GM21390 (cell line): Measurements from ENCODE around the gene XYLT1.

Experiments used
- ATAC-seq: cut with Tn5 transposase; IDR thresholded peaks from one replicate; pipeline ENCODE4 v1.9.1; 2021; ENCODE audit not compliant: unreplicated experiment

Gene XYLT1

DNA sequence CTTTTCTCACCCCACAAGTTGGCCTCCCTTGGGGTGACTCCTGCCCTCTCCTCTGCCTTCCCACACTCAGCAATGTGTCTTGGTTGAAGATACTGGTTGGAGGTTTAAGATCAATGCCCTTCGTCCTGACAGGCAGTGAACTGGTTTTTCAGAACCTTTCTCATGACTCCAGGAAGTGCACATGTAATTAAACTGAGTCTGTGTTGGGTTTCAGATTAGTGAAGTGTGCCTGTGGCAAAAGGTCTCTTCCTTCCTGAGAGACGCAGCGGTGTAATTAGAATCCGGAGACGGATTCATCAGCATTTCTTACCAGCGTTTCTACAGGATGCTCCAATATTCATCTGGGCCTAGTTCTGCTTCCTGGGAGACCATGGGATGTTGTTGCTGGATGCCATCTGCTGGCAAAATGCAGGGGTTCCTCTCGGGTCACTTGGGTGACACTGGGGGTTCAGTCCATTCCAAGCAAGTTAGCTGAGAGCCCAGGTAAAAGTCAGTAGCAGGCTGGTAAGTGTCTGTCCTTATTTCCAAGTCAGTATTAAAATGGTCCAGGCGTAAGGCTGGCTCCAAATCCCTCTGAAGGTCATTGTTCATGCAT is 233.3 kb downstream of the XYLT1 start:
- no peak for ATAC-seq

DNA sequence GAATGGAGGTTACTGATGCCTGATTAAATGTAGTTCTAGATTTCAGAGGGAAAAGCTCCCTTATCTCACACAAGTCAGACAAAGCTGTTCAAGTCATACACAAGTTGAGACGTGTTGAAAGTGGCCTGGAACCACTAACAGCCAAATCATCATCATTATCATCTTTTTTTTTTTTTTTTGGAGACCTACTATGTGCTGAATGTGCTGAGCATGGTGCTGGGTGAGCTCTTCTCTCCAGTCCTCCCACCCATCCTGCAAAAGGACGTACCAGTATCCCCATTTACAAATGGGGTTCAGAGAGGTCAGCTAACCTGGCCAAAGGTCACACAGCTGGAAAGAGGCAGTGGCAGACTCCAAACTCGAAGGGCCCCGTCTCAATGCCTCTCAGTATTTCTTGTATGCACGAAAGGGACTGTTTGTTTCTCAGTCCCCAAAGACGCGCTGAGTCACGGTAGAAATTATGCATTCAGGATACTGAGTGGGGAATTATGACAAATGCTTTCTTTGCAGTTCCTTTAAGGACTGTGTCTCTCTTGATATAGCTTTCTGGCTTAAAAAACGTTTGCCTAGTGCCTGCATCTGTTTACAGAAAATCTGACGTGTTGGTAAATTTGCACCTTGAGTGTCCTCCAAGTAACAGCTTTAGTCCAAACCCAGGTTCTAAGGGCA is 235.5 kb downstream of the XYLT1 start:
- no peak for ATAC-seq

DNA sequence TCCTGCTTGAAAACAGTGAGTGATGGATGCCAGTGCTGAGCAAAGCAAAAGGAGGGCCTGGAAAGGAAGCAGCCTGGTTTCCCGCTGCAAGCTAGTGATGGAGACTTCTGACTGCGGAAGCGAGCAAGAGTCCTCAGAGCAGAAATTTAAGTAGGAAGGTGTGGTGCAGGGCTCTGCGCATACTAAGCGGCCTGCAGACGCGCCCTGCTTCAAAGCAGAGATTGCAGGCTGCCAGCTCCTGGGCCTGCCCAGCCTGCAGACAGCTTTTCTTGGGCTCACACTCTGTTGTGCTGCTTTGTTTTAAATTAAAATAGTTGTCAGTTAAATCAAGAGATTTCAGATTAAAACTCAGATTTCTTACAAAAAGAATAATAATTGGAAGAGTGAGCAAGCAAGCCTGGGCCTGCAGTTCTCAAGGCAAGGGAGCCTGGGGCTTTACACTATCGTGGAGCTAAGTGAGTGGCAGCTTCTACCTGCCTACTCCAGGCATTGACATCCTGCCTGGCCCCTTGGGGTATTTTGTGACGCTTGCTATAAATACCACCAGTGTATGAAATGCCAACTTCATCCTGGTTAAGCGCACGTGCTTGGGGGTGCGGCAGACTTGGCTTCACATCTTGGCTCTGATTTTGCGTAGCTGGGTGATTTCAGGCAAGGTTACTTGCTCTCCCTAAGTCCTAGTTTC is 237.3 kb downstream of the XYLT1 start:
- no peak for ATAC-seq

DNA sequence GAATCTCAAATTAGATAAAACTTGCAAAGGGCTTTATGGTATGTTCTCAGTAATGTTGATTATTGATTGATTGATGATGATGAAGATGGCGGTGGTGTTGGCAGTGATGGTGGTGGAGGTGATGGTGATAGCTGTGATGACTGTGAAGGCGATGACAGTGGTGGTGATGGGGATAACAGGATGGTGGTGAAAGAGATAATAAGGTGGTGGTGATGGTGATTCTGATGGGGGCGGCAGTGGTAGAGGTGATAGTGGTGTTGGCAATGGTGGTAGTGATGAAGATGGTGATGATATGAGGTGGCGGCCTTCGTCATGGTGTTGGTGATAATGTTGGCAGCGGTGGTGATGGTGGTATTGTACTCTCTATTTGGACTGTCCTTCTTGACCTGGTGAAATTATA is 238.3 kb downstream of the XYLT1 start:
- ATAC-seq = no peak

DNA sequence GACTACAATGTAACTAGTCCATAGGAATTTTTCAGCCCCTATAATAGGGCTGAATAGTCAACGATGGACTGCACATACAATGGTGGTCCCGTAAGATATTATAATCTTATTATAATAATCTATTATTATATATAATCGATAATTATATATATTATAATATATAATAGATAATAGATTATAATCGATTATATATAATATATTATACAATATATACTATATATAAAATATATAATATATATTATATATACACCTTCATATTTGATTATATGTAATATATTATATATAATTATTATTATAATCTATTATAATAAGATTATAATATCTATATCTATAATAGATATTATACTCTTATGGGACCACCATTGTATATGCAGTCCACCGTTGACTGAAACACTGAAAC is 238.8 kb downstream of the XYLT1 start:
- no peak for ATAC-seq

DNA sequence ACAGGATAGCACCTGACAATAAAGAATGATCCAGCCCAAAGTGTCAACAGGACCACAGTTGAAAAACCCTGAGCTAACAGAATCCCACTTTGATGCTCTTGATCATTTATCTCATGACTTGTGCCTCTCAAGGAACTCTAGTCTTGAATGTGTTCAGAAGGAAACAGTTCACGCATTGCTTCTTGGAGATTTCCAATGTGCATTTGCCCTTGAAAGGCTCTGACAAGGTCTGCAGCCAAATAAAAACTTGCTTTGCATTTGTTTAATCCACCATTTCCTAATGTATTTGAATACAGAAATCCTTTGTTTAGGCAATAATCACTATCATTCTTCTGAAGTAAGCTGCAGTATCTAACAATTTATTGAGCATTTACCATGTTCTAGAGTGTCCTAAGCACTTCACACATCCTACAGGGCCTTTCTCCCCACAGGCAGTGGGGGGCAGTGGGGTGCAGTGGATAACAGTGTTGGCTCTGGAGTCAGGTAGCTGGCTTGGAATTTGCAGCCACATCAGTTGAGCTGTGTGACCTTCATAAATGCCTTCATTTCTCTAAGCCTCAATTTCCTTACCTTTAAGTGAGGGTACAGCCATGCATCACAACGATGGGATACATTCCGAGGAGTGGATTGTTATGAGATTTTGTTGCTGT is 239.7 kb downstream of the XYLT1 start:
- no peak for ATAC-seq

DNA sequence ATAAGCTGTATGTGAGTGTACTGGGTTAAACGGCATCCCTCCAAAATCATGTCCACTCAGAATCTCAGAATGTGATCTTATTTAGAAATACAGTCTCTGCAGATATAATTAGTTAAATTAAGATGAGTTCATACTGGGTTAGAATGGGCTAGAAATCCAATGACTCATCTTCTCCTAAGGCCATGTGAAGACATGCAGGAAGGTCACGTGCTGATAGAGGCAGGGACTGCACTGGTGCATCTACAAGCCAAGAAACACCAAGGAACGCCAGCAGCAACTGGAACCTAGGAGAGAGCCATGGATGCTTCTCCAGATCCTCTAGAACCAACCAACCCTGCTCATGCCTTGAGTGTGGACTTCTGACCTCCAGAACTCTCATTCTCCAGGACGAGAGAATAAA is 241.0 kb downstream of the XYLT1 start:
- ATAC-seq = no peak

DNA sequence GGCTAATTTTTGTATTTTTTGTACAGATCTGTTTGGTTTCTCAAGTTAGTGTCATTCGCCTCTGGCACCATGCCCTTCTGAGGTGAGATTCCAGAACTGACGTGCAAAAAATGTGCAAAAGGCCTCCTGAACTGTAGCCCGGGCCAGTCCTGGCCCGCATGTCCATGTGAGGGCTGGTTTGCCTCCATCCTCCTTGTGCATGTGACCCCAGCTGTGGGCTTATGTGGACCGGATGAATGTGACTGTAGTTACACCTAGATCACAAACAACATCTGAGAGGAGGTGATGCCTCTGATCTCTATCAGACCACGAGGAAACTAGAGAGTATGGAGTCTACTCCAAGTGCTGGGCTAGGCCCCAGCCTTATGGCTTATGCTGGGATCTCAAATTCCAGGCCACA is 241.6 kb downstream of the XYLT1 start:
- ATAC-seq = no peak

DNA sequence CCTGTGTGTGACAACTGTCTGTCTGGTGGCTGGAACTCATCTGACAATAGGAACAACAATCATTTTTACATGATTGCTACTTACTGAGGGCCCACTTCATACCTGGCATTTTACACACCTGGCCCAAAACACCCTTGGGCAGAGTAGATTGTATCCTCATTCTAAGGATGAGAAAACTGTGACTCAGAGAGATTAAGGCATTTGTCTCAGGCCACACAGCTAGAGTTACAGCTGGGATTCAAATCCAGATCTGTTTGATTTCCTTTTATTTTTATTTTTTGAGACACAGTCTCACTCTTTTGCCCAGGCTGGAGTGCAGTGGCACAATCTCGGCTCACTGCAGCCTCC is 242.1 kb downstream of the XYLT1 start:
- no peak for ATAC-seq

DNA sequence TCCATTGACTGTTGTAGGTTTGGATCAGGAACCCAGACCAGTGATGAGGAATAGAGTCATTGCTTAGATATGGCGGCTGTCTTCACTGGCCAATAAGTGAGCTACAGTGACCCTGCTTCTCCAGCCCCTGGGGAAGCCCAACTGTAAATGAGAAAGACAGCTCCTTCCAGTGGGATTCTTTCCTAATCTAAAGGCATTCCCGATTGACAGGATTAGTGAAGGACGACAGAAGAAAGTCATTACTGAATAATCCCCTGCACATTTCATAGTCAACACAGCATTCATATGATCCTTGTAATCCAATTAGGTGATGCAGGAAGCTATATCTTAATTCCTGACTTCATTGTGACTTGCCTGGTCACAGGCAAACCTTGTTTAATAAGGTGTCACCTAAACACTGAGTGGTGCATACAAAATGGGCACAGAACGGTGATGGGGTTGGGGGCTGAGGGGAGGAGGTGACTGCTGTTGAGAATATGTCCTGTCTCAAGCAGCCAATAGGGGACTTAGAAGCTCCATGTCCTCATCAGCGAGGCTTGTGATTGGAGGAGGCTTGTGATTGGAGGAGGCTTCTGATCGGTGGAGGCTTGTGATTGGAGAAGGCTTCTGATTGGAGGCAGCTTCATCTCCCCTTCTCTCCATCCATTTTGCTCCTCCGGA is 242.6 kb downstream of the XYLT1 start:
- no peak for ATAC-seq

DNA sequence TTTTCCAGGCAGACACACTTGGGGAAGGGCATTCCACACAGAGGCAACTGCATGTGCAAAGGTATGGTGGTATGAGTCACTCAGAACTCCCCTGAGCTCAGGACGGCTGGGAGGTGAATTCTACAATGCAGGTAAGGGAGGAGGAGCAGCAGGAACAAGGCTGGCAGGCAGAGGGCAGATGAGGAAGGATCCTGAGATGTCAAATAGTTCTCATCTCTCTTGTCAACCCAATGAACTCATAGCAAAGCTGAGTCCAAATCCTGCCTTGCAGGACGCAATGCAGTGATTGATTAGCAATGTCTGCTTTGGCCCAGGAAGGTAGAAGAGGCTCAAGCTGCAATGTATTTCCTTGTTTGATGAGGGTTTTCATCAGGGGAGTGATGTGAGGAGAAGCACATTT is 243.5 kb downstream of the XYLT1 start:
- no peak for ATAC-seq

DNA sequence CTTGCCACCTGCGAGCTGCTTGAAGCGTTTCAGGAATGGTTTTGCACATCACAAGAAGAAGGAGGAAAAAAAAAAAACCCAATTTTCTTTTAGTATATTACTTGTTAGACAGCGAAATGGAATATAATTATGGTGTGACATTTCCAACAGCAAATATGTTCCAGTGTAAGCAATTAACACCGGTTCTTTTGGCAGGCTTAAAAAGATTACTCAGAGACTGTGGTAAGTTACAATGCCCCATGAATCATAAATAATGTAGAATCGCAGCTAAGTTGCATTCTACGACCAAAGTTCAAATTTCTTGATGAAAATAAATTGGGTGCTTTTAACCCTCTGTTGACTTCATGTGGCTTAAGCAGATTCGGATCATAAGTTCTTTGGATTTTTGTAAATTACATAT is 245.2 kb downstream of the XYLT1 start:
- ATAC-seq = no peak

DNA sequence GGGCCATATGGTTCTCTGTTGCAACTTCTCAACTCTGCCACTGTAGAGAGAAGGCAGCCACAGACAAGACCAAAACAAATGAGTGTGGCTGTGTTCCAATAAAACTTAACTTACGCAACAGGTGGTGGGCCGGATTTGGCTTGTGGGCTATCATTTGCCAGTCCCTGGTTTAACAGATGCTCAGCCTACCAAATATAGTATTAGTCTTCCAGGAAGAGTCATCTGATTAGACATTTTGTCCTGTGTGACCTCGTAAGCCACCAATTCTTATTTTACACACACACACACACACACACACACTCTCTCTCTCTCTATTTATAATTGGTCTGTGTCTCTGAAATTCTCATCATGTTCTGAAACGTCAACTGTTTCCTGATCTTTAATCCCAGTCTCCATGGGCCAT is 245.9 kb downstream of the XYLT1 start:
- ATAC-seq = no peak

DNA sequence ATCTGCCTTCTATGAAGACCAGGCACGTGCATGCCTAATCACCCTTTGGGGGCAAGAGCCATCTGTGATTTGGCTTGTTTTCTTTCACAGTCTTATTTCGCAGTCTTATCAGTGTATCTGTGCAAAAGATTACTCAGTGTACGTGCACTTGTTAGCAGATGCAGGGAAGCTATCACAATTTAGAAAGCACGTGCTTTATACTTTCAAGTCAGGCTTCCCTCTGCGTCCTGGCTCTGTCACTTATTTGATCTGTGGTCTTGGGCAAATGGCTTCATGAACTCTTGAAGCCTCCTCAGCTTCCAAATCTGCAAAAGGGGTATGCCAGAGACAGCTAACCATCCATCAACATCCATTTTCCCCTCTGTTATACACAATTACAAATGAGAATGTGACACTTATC is 246.4 kb downstream of the XYLT1 start:
- ATAC-seq = no peak

DNA sequence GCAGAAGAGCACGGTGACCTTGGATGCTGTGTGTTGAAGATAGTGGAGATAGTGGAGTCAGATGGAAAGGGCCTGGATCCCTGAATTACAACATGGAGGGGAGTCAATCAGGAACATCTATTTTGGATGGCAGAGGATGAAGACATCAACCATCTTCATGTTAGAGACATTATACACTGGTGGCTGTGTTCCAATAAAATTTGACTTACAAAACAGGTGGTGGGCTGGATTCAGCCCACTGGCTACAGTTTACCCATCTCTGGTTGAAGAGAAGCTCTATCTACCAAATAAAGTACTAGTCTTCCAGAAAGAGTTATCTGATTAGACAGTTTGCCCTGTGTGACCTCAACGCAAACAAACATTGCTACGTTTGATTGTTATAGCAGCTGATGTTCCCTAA is 247.2 kb downstream of the XYLT1 start:
- ATAC-seq = no peak

DNA sequence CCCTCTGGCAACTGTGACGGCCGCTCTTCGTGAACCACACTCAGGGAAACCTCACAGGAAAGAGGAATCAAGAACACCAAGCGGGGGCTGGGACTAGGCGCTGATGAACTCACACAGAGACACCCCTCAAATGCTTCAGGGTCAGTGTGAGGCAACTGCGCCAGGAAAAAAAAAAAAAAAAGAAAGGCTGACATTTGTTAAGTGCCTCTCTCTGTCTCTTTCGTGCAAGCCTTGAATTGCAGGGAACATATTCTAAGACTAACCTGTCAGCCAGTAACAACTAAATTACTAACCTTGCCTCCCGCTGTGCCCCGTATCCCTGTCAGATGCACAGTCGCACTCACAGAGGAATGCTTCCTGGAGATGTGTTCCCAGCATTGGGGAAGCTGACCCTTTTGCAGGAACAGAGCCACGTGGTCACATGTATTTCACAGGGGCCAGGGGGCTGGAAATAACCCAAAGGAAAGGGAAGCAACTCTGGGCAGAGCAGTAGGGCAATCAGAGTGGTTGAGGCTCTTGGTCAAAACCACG is 247.8 kb downstream of the XYLT1 start:
- ATAC-seq = no peak

DNA sequence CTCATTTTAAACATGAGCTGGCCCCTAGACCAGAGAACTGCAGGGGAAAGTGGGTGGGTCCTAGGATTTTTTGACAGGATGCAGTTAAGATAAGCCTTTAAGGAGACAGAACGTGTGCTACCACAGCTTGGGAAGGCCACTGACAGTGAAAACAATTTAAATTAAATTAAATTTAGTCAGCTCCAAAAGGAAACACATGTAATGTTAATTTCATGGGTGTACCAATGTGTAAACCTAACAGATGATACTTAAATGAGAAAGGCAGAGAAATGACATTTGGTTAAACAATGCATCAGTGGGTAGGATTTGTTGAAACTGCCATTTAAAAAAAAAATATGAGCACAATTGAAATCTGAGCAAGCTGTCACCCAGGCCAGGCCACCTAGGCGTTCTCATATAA is 250.8 kb downstream of the XYLT1 start:
- no peak for ATAC-seq

DNA sequence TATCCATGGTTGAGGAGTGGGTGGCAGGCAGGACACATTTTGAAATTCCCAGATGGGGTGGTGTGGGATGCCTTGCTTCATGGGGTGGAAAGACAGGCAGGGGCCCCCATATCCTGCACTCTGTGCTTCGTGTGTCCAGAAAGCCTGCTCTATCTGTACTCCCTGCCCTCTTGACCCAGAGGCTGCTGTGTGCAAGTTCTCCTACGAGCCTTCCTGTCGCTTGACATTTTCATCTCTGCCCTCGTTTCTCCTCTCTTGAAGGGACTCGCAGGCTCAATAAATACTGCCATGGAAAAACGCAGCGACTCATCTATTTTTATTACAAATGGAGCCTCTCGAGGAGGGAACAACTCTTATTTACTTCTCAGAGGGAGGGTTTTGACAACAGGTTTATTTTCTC is 254.8 kb downstream of the XYLT1 start:
- ATAC-seq = no peak

DNA sequence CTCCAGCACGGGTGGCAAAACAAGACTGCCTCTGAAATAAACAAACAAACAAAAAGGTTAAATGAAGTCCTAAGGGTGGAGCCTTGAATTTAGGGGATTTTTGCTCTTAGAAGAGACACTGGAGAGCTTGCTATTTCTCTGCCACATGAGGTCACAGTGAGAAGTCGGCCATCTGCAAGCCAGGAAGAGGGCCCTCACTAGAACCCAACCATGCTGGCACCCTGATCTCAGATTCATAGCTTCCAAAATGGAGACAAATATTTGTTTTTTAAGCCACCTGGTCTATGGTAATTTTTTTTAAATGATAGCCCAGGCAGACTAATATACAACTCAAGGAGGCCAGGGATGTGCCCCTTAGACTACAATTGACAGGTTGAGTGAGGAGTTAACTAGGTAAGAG is 255.5 kb downstream of the XYLT1 start:
- no peak for ATAC-seq

DNA sequence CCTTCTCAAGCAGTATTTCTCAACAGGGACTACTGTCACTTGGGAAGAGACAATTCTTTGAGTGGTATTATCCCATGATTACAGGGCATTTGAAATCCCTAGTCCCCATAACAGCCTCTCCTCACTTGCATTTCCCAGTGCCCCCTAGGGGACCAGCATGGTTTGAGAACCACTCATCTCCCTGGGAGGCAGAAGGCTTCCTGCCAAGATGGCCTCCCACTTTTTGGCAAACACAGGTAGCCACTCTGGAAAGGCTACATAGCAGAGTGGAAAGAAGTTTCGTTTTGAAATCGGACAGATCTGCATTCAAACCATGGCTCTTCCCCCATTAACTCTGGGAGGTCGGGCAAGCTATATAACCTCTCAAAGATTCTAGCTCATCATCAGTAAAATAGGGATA is 256.8 kb downstream of the XYLT1 start:
- no peak for ATAC-seq

DNA sequence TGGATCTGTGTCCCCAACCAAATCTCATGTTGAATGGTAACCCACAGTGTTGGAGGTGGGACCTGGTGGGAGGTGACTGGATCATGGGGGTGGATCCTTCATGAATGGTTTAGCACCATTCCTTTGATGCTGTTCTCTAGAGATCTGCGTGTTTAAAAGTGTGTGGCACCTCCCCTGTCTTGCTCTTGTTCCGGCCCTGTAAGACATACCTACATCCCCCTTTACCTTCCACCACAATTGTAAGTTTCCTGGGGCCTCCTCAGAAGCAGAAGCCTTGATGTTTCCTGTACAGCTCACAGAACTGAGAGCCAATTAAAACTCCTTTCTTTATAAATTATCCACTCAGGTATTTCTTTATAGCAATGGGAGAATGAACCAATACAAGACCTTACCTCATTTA is 257.7 kb downstream of the XYLT1 start:
- no peak for ATAC-seq

DNA sequence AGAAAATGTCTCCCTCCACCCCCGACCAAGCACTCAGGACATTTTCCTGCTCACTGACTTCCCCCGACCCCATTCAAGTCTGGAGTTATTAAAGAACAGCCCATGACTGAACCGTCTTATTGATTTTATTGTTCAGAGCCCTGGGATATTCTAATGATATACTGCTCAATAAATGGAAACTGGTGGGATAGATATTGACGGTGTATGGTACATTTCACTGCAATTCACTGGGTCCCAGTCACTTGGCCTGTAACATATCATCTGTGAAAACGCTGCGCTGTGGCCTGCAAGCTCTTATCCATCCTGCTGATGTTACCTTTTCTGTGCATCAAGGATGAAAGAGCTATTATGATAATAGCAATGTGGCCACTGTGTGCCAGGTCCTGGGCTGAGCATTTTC is 258.2 kb downstream of the XYLT1 start:
- no peak for ATAC-seq
